Activated naive CD4-positive, alpha-beta T cell treated with anti-CD3 and anti-CD28 coated beads, Interleukin-2, amount 10 ng/mL, durations not matched to agents 7 days and 5 days (primary cell): ENCODE measurements around the gene BTN2A1.
A peak's percentile ranks its signal among the peaks of the same experiment; 100 is the strongest.

Experiments used
- CTCF ChIA-PET: fragments of 350-600 bp; sonication (Branson Sonifier 250); formaldehyde crosslinking; loops from one replicate; lab custom pipeline; 2021; ENCODE audit warnings: antibody characterized with exemption; lab: Charles Lee
- DNase-seq: peaks from one replicate; pipeline ENCODE4 v3.0.0-alpha.2; 2020
- H3K27ac Mint-ChIP-seq: one replicate; pipeline ENCODE4 v1.8.0; 2021; ENCODE audit warnings: mild to moderate bottlenecking, moderate library complexity, mixed read lengths
- H3K27me3 Mint-ChIP-seq: one replicate; pipeline ENCODE4 v1.8.0; 2021; ENCODE audit warnings: mild to moderate bottlenecking, mixed read lengths
- H3K36me3 Mint-ChIP-seq: one replicate; pipeline ENCODE4 v1.8.0; 2021; ENCODE audit warnings: mixed read lengths
- H3K4me1 Mint-ChIP-seq: one replicate; pipeline ENCODE4 v1.8.0; 2021; ENCODE audit warnings: mixed read lengths
- H3K4me3 Mint-ChIP-seq: one replicate; pipeline ENCODE4 v1.8.0; 2021; ENCODE audit warnings: mild to moderate bottlenecking, moderate library complexity, mixed read lengths
- H3K9me3 Mint-ChIP-seq: one replicate; pipeline ENCODE4 v1.8.0; 2021; ENCODE audit warnings: mixed read lengths

BTN2A1 gene

DNA sequence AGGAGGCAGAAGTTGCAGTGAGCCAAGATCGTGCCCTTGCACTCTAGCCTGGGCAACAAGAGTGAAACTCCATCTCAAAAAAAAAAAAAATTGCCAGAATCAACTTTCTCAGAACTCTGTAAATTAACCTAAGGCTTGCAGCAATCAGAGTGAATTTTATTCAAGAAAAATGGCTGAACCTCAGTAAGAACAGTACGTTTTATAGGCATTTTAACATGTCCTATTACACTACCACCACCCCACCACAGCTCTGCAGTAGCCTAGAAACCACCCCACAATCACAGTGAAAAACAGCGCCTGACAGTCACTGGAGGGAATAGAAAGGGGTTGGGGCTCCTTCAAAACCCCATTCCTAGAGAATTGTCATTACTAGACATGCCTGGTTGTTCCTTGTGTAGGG, 26.0 kb downstream of the BTN2A1 start:
- no peak for DNase-seq
- Mint-ChIP-seq H3K27ac (no peak overlapping the region), H3K9me3 (peaks cover 10% of the 10 kb centered on the region), H3K36me3 (peaks cover 9% of the 10 kb centered on the region), H3K4me1 (peaks cover 6% of the 10 kb centered on the region), H3K4me3 (no peak overlapping the region), H3K27me3 (peaks cover 6% of the 10 kb centered on the region)
- CTCF ChIA-PET, result no interaction called here

DNA sequence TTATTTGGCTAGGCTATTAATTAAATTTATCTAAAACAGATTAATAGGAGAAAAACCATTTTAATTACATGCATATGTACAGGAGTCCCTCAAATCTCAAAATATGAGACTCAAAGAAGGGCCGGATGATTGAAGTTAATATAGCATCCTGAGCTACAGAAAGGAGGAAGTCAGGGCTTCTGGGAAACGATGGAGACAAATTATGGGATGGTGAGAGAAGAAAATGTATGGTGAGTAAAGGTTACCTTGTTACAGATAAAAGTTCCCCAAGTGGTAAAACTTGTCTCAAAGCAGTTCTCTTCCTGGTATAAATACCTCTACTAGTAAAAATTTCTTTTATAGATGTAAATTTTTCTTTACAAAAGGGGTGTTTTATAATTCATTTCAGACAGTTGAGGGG, 26.4 kb downstream of the BTN2A1 start:
- Mint-ChIP-seq H3K27ac (no peak overlapping the region), H3K36me3 (peaks cover 9% of the 10 kb centered on the region), H3K9me3 (peaks cover 11% of the 10 kb centered on the region), H3K27me3 (peaks cover 6% of the 10 kb centered on the region), H3K4me1 (peaks cover 6% of the 10 kb centered on the region), H3K4me3 (no peak overlapping the region)
- CTCF ChIA-PET, result no interaction called here
- DNase-seq, result no peak

DNA sequence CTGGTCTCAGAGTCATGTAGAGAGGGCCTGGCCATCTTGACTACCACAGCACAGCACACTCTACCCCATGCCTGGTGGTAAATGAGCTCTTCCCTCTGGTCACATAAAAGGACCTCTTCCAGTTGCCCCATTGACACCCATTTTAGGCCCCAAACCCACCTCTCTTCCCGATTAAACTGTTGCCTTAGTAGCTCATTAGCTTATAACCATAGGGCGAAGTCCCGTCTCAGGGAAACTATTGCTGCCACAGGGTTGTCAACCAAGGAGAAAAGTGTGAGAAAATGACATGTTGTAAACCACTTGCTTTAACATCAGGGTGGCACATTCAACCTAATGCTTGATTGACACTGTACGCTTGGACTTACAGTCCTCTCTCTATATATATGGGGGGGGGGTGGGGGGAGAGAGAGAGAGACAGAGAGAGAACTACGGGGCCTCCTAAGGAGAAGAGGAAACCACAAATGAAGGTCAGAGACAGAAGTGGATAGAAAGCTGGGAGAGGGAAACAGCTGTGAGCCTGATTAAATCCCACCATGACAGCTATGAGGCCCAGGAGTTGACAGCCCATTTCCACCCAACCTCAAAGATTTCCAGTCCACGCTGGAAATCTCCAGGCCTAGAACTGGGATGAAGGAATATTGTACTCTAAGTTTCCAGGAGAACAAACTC, 27.5 kb downstream of the BTN2A1 start:
- Mint-ChIP-seq H3K9me3 (peaks cover 11% of the 10 kb centered on the region), H3K4me3 (no peak overlapping the region), H3K36me3 (peaks cover 9% of the 10 kb centered on the region), H3K27ac (no peak overlapping the region), H3K4me1 (peaks cover 6% of the 10 kb centered on the region), H3K27me3 (peaks cover 6% of the 10 kb centered on the region)
- CTCF ChIA-PET, result no interaction called here
- no peak for DNase-seq

DNA sequence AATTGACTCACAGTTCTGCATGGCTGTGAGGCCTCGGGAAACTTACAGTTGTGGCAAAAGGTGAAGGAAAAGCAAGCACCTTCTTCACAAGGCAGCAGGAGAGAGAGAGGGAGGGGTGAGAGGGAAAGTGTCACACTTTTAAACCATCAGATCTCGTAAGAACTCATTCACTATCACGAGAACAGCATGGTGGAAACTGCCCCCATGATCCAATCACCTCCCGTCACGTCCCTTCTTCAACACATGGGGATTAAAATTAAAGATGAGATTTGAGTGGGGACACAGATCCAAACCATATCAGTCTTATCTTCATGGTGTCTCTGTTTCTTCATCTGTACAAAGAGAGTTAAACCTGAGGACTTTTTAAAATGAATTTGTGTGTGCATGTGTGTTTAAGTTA, 28.6 kb downstream of the BTN2A1 start:
- CTCF ChIA-PET, result no interaction called here
- Mint-ChIP-seq H3K9me3 (peaks cover 11% of the 10 kb centered on the region), H3K36me3 (peaks cover 4% of the 10 kb centered on the region), H3K27ac (no peak overlapping the region), H3K4me1 (no peaks in the 10 kb centered on the region), H3K27me3 (peaks cover 6% of the 10 kb centered on the region), H3K4me3 (no peak overlapping the region)
- no peak for DNase-seq

DNA sequence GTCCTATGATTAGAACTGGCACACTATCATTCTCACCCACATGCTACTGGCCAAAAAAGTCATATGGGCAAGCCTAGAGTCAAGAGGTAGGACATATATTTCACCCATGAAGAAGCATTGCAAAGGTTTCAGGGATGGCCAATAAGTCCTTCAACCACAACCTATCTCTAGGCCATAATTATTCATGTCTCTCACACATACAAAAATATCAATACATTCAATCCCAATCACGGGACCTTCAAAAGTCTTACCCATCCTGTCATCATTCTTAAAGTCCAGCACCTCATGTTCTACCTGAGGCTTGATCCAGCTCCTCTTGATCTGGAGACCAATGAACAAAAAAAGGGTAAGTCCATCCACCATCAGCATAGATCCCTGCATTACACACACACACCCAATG, 29.7 kb downstream of the BTN2A1 start:
- Mint-ChIP-seq H3K4me3 (no peak overlapping the region), H3K27me3 (peaks cover 6% of the 10 kb centered on the region), H3K36me3 (peaks cover 4% of the 10 kb centered on the region), H3K27ac (no peak overlapping the region), H3K9me3 (peaks cover 11% of the 10 kb centered on the region), H3K4me1 (no peaks in the 10 kb centered on the region)
- CTCF ChIA-PET, result no interaction called here
- DNase-seq, result no peak

DNA sequence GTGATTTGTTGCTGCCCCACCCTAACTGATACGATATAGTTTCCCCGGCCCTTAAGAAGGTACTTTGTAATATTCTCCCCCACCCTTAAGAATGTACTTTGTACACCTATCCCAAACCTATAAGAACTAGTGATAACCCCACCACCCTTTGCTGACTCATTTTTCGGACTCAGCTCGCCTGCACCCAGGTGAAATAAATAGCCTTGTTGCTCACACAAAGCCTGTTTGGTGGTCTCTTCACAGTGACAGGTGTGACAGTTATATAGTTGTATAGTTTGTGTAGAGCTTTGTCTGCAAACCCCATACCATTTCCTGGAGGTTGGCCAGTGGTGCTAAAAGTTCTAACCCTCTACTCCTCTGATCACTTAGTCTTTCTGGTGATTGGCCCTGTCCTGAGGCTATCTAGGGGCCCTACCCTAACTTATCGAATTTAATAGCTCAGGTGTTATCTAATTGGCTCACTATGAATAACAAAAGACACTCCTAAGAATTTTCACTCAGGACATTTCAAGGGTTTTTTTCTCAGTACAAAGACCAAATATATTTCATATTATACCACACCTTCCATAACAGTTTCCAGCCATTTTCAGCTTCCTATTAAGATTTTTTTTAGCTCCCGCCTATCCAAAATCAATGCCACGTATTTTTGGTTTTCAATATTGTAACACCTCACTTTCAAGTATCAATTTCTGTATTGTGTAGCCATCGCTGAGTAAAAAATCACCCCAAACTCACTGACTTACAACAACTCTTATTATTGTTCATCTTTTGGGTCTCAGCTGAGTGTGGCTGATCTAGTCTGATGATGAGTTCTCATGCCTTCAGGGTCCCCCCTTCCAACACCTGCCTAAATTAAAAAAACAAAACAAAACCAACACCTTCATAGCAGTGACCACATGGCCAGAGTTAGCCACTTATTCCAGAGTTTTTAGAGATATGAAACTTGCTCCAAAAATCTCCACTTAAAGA, 32.5 kb downstream of the BTN2A1 start:
- DNase-seq, result no peak
- H3K9me3 Mint-ChIP-seq, result peaks cover 11% of the 10 kb centered on the region
- H3K27ac Mint-ChIP-seq, result no peak overlapping the region
- H3K27me3 Mint-ChIP-seq, result peaks cover 10% of the 10 kb centered on the region
- H3K36me3 Mint-ChIP-seq, result peaks cover 4% of the 10 kb centered on the region
- peaks cover 22% of the 10 kb centered on the region for H3K4me1 Mint-ChIP-seq
- CTCF ChIA-PET, result no interaction called here
- no peak overlapping the region for H3K4me3 Mint-ChIP-seq

DNA sequence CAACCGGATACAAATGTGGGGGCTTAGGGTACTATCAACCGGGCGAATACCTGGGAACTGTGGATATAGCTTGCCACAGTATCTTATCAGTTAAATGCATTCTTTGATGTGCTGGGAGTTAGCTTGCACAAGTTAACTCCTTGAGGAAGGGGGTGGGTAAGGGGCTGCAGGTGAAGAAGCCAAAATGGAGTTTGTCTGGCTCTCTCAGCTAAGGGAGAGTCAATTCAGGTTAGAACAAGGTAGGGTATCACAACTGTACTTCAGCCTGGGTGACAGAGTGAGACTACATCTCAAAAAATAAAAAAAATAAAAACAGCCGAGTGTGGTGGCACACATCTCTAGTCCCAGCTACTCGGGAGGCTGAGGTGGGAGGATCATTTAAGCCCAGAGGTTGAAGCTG, 33.8 kb downstream of the BTN2A1 start:
- peaks cover 11% of the 10 kb centered on the region for H3K9me3 Mint-ChIP-seq
- no peak for DNase-seq
- H3K4me3 Mint-ChIP-seq, result no peak overlapping the region
- no peak overlapping the region for H3K27ac Mint-ChIP-seq
- peaks cover 22% of the 10 kb centered on the region for H3K4me1 Mint-ChIP-seq
- H3K36me3 Mint-ChIP-seq, result peaks cover 4% of the 10 kb centered on the region
- CTCF ChIA-PET, result interaction anchor here (0.7 to 1.1 kb wide), 3 partner anchors 15 to 17 kb away, joined by 3 read pairs; no protein-coding TSS in a partner anchor
- H3K27me3 Mint-ChIP-seq, result peaks cover 14% of the 10 kb centered on the region

DNA sequence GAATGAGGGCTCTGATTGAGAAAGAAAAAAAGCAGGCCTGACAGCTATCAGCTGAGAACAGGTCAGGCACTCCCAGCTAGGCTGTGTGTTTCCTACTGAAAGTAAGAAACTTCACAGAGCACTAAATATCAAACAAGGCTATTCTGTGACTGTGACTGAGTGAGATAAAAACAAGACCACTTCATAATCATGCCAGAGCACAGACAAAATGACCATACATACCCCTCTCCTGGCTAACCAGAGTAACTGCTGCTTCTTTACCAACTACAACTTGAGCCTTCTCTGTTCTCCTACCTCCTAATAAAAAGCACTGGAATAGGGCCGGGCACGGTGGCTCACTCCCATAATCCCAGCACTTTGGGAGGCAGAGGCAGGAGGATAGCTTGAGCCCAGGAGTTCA, 35.5 kb downstream of the BTN2A1 start:
- peaks cover 2% of the 10 kb centered on the region for H3K9me3 Mint-ChIP-seq

DNA sequence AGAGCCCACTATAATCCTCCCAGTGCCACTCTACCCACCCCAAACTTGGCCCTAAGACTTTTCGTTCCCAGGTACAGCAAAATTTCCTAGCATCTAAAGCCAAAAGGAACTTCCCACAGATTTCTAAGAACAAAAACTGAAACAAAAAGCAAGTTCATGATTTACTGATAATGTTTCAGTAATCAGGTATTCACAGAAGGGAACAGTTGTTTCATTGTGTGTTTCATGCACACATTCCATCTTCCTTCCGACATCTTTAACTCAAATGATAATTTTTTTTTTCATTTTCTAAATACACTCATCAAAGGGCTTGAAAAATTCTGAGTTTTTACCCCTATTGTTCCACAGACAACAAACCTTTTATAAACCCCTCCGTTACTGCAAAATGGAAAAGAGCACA, 36.4 kb downstream of the BTN2A1 start:
- no peak overlapping the region for H3K27ac Mint-ChIP-seq
- H3K4me3 Mint-ChIP-seq, result no peak overlapping the region
- H3K36me3 Mint-ChIP-seq, result no peaks in the 10 kb centered on the region
- CTCF ChIA-PET, result interaction anchor here (2.7 kb wide), 1 partner anchor 152 kb away, joined by 11 read pairs; no protein-coding TSS in a partner anchor
- DNase-seq, result no peak
- no peaks in the 10 kb centered on the region for H3K9me3 Mint-ChIP-seq
- H3K4me1 Mint-ChIP-seq, result peaks cover 22% of the 10 kb centered on the region
- peaks cover 12% of the 10 kb centered on the region for H3K27me3 Mint-ChIP-seq

More for the DNA sequence above, 35.5 kb downstream of the BTN2A1 start:
- Mint-ChIP-seq H3K4me3 (no peak overlapping the region), H3K27me3 (peaks cover 12% of the 10 kb centered on the region), H3K27ac (no peak overlapping the region), H3K4me1 (peaks cover 22% of the 10 kb centered on the region), H3K36me3 (no peaks in the 10 kb centered on the region)
- DNase-seq, result no peak
- CTCF ChIA-PET, result interaction anchor here (2.7 kb wide), 1 partner anchor 151 kb away, joined by 11 read pairs; no protein-coding TSS in a partner anchor

DNA sequence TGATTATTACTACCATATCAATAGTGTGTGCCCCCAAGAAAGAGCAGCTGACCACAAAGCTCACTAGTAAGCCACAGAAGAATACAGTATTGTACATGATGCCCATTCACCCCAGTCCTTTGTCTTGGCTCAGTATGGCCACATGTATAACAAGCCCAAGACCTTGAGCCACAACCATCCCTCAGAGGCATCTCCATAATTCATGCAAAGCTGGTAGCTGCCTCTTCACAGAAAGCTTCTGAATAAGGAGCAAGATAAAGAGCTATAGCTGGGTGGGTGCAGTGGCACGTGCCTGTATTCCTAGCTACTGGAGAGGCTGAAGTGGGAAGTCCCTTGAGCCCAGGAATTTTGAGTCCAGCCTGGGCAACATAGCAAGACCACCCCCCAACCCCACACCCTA, 37.5 kb downstream of the BTN2A1 start:
- no peak overlapping the region for H3K4me3 Mint-ChIP-seq
- no peak for DNase-seq
- peaks cover 17% of the 10 kb centered on the region for H3K27me3 Mint-ChIP-seq
- H3K4me1 Mint-ChIP-seq, result peaks cover 27% of the 10 kb centered on the region
- H3K9me3 Mint-ChIP-seq, result no peaks in the 10 kb centered on the region
- H3K36me3 Mint-ChIP-seq, result no peaks in the 10 kb centered on the region
- no peak overlapping the region for H3K27ac Mint-ChIP-seq
- CTCF ChIA-PET, result interaction anchor here (2.7 kb wide), 1 partner anchor 153 kb away, joined by 11 read pairs; no protein-coding TSS in a partner anchor

DNA sequence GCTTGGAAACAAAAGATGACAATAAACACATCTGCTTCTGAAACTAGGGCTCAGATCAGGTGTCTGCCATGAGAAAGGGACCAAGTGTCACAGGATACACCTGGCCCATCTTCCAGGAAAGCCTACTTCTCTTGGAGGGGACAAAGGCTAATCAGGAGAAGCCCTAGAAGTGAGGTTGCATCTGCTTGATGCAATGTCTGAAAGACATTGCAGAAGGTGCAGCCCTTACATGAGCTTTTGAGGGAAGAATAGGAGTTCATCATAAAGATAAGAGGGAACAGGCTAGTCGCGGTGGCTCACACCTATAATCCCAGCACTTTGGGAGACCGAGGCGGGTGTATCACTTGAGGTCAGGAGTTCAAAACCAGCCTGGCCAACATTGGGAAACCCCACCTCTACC, 39.9 kb downstream of the BTN2A1 start:
- Mint-ChIP-seq H3K36me3 (peaks cover 3% of the 10 kb centered on the region), H3K9me3 (no peaks in the 10 kb centered on the region), H3K4me3 (no peak overlapping the region), H3K4me1 (peaks cover 44% of the 10 kb centered on the region), H3K27ac (no peak overlapping the region), H3K27me3 (peaks cover 39% of the 10 kb centered on the region)
- DNase-seq, result no peak
- CTCF ChIA-PET, result no interaction called here

DNA sequence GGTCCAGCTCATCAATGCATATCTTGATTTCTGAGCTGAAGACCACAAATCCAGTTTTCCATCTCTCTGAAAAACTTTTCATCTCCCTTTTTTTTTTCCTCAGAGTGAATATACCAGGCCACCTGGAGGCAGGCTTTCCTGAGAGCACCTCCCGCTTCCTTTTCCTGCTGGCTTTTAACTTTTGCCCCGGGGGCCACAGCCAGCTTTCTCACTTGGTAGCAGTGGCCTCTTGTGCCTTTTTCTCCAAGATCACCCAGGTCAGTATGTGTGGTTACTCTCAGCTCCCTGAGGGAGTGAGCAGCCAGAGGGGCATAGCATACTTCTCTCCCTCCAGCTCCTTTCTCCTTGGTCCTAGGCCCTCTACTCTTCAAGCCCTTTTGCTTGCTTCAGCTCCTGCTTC, 42.3 kb downstream of the BTN2A1 start, which contains the start of gene BTN1A1:
BTN1A1 (plus strand) TSS at position 202 of the 400 bp plus-strand sequence. CDS start 984 bp downstream, outside the sequence.
- no peak for DNase-seq
- H3K4me3 Mint-ChIP-seq, result no peak within 1 kb of the TSS
- H3K4me1 Mint-ChIP-seq, result peaks cover 23% of the 10 kb centered on the region
- peaks cover 3% of the 10 kb centered on the region for H3K36me3 Mint-ChIP-seq
- no peak within 1 kb of the TSS for H3K27ac Mint-ChIP-seq
- CTCF ChIA-PET, result no interaction called here
- H3K27me3 Mint-ChIP-seq, result peaks cover 55% of the 10 kb centered on the region
- H3K9me3 Mint-ChIP-seq, result no peaks in the 10 kb centered on the region

DNA sequence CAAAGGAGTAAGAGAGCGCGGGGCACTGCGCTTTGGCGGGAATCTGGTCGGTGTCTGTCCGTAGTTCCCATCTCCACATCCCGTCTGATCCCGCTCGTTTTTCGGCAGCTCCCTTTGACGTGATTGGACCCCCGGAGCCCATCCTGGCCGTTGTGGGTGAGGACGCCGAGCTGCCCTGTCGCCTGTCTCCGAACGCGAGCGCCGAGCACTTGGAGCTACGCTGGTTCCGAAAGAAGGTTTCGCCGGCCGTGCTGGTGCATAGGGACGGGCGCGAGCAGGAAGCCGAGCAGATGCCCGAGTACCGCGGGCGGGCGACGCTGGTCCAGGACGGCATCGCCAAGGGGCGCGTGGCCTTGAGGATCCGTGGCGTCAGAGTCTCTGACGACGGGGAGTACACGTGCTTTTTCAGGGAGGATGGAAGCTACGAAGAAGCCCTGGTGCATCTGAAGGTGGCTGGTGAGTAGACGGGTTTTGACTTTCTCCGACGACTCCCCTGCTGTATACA, 43.8 kb downstream of the BTN2A1 start:
- peaks cover 23% of the 10 kb centered on the region for H3K4me1 Mint-ChIP-seq
- H3K4me3 Mint-ChIP-seq, result peak overlapping the region; percentile 54
- DNase-seq, result peak; percentile 58
- H3K36me3 Mint-ChIP-seq, result peaks cover 3% of the 10 kb centered on the region
- H3K27ac Mint-ChIP-seq, result no peak overlapping the region
- H3K27me3 Mint-ChIP-seq, result peaks cover 62% of the 10 kb centered on the region
- no peaks in the 10 kb centered on the region for H3K9me3 Mint-ChIP-seq
- CTCF ChIA-PET, result no interaction called here

DNA sequence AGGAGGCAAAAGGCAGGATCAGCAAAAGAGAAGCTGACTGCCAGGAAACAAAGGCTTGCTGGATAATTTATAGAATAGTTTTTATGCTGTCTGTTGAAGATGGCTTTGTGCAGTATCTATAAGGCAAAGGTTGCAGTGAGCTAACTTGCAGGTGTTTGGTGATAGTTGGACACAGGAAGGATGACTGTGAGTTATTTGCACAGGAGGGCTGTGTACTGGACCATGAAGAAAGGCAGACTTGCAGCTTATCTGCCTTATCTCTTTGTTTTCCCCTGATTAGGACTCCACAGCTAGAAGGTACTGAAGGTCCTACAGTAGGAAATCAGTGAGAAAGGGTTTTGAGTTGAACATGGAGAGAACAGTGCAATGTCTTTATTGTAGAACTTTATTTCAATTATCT, 44.4 kb downstream of the BTN2A1 start:
- DNase-seq, result no peak
- no peak overlapping the region for H3K27ac Mint-ChIP-seq
- H3K9me3 Mint-ChIP-seq, result no peaks in the 10 kb centered on the region
- peaks cover 3% of the 10 kb centered on the region for H3K36me3 Mint-ChIP-seq
- peak overlapping the region; percentile 54 for H3K4me3 Mint-ChIP-seq
- CTCF ChIA-PET, result no interaction called here
- peaks cover 23% of the 10 kb centered on the region for H3K4me1 Mint-ChIP-seq
- H3K27me3 Mint-ChIP-seq, result peaks cover 67% of the 10 kb centered on the region
